Kidney (tissue), 11 donors: Measurements from ENCODE around the gene AGAP9. TPM values are rescaled to one million over a fixed set of nuclear protein-coding genes. Genes with fewer than 3 reads are reported as not detected.
"Not testable (repeated sequence)": the region's sequence is repeated elsewhere in the genome, so short reads cannot be mapped to it uniquely, and the experiment has no call there.

Source experiments
- DNase-seq, 5 donors: peaks; one replicate each; pipeline ENCODE4 v3.0.0-alpha.2; 2013 to 2020
- FAIRE-seq: peaks from 2 replicates; lab custom pipeline; 2012; peaks lifted over from hg19 to GRCh38; lab: Jason Lieb, UNC
- H3K27ac ChIP-seq, 2 donors: one replicate each; pipeline ENCODE4 v1.7.0; 2013; ENCODE audit warnings: low read depth in 2 of 2, low read length in 2 of 2, inconsistent platforms in 1 of 2
- H3K27me3 ChIP-seq: one replicate; pipeline ENCODE4 v1.7.1; 2013; ENCODE audit warnings: low read length, inconsistent platforms; ENCODE audit not compliant: control insufficient read depth, insufficient read depth
- H3K36me3 ChIP-seq, 3 donors: one replicate each; pipeline versions ENCODE4 v1.7.0 to v1.7.1; 2013; ENCODE audit warnings: low read length in 3 of 3, control low read depth in 1 of 3, inconsistent platforms in 1 of 3; ENCODE audit not compliant: insufficient read depth in 3 of 3, control insufficient read depth in 2 of 3
- H3K4me1 ChIP-seq, 3 donors: one replicate each; pipeline versions ENCODE4 v1.7.0 to v1.7.1; 2013; ENCODE audit warnings: low read length in 3 of 3, inconsistent platforms in 1 of 3, low read depth in 1 of 3; ENCODE audit not compliant: control insufficient read depth in 2 of 3, insufficient read depth in 2 of 3
- H3K4me3 ChIP-seq, 3 donors: one replicate each; pipeline versions ENCODE4 v1.7.0 to v1.8.1; 2013; ENCODE audit warnings: low read length in 3 of 3, control low read depth in 1 of 3, inconsistent platforms in 1 of 3
- H3K9ac ChIP-seq, 3 donors: one replicate each; pipeline versions ENCODE4 v1.7.0 to v1.7.1; 2013; ENCODE audit warnings: low read length in 3 of 3, control low read depth in 1 of 3, inconsistent platforms in 1 of 3
- H3K9me3 ChIP-seq, 3 donors: one replicate each; pipeline versions ENCODE4 v1.7.0 to v1.7.1; 2013; ENCODE audit warnings: low read length in 3 of 3, control low read depth in 1 of 3, inconsistent platforms in 1 of 3; ENCODE audit not compliant: control insufficient read depth in 2 of 3, insufficient read depth in 1 of 3
- intact Hi-C: fragments of 100-400 bp; cut with DNase I; formaldehyde crosslinking; loops from one replicate; pipeline ENCODE4 v1.11.1; 2022
- polyA plus RNA-seq: library from polyadenylated mRNA; stranded (reverse); fragments of 350-450 nt; fragmentation: Illumina TruSeq; extraction: RNeasy Lipid Tissue Mini Kit (QIAGEN cat#74804); gene quantifications from one replicate; pipeline ENCODE4 v1.2.3, GENCODE V29; 2014; ENCODE audit warnings: low read depth, low replicate concordance; ENCODE audit not compliant: insufficient read depth
- total RNA-seq: library from RNA; stranded (reverse); fragmentation: NEBNext Ultra II Directional; extraction: Animal tissue kit (Norgen Biotek cat#: 25700); gene quantifications from one replicate; pipeline ENCODE4 v1.2.1, GENCODE V29; 2021
- donor health status: control.
- donor health status: control.
- donor health status: DM: yes; HTN: yes; CAD: no.
- donor health status: Normal renal cell carcinoma (clear cell type).

AGAP9 gene
- total and polyA plus RNA-seq, 2 donors from 2014 or later = 9.1 to 10.3 TPM

GRCh38 chr10:47484786-47485185 is 38.7 kb downstream of the AGAP9 start:
- H3K4me3 ChIP-seq, H3K9me3 ChIP-seq, FAIRE-seq, H3K27me3 ChIP-seq, intact Hi-C loops, H3K4me1 ChIP-seq, H3K36me3 ChIP-seq, H3K9ac ChIP-seq, H3K27ac ChIP-seq: not testable (repeated sequence)
- peak in 1 of 5 donors; percentile 26 for DNase-seq

DNA sequence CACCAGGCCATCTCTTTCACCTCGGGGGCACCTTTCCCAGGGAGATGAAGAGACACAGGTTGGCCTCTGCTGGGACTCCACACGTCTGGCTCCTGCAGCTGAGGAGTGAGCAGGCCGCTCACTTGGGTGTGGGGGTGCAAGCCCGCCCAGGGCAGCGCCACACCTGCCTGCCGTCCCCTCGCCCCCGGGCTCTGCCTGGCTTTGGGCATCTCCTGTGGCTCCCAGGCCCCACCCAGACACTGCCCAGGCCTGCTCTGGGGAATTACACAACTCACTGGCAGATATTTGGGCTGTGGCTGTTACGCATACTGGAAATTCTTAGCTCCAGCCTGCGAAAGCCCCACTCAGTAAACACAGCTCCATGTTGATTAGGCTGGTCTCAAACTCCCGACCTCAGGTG is 39.5 kb downstream of the AGAP9 start, which contains the start of gene ANXA8:
Gene ANXA8 (minus strand): TSS at position 193 of the 400 bp plus-strand sequence. CDS start 182 bp downstream, at position 11.
- H3K9me3 ChIP-seq, FAIRE-seq, H3K36me3 ChIP-seq, H3K27ac ChIP-seq, intact Hi-C loops, DNase-seq, H3K27me3 ChIP-seq, H3K4me1 ChIP-seq, H3K4me3 ChIP-seq, H3K9ac ChIP-seq: not testable (repeated sequence)

DNA sequence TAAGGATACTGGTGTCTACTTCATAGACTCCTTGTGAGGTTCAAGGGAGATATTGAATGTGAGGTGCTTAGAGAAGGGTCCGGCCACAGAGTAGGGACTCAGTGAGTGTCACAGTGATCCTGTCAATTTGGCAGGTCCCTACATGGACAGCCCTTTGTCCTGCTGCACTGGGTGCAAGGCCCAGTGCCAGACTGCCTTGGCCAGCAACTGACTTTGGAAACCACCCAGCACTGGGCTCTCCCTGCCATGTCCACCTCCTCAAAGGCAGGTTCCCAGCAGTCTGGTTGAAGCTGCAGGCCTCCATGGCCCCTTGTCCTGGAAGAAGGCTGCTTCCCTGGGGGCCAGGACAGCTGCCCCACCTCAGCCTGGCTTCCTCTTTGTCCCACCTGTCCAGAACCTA is 41.1 kb downstream of the AGAP9 start:
- DNase-seq, H3K4me1 ChIP-seq, H3K4me3 ChIP-seq, H3K9ac ChIP-seq, H3K27ac ChIP-seq, intact Hi-C loops, H3K27me3 ChIP-seq, H3K9me3 ChIP-seq, H3K36me3 ChIP-seq, FAIRE-seq: not testable (repeated sequence)

DNA sequence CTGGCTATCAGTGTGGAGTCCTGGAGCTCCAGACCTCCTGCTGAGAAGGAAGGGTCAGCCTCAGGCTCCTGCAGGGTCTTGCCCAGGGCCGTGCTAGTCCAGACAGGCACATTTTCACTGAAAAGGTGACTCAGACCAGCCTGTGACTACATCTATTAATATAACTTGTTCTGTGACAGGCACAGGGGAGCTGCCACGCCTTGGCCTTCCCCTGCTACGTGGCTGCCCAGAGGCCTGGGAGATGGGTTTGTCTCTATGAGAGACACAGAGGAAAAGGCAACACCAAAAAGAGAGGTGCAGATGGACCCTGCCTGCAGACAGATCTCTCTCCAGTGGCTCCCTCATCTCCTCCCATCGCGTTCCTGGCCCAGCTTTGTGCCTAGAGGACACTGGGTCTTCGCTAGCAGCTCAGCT is 41.7 kb downstream of the AGAP9 start:
- DNase-seq, H3K27me3 ChIP-seq, intact Hi-C loops, H3K9ac ChIP-seq, H3K4me1 ChIP-seq, H3K27ac ChIP-seq, H3K36me3 ChIP-seq, H3K9me3 ChIP-seq, H3K4me3 ChIP-seq, FAIRE-seq: not testable (repeated sequence)

- DNase-seq = peak in 1 of 5 donors; percentile 26
- H3K36me3 ChIP-seq, H3K27me3 ChIP-seq, H3K4me3 ChIP-seq, H3K27ac ChIP-seq, intact Hi-C loops, FAIRE-seq, H3K9ac ChIP-seq, H3K4me1 ChIP-seq, H3K9me3 ChIP-seq: not testable (repeated sequence)
Observed at GRCh38 chr10:47481182-47481766, 42.2 kb downstream of the AGAP9 start.

DNA sequence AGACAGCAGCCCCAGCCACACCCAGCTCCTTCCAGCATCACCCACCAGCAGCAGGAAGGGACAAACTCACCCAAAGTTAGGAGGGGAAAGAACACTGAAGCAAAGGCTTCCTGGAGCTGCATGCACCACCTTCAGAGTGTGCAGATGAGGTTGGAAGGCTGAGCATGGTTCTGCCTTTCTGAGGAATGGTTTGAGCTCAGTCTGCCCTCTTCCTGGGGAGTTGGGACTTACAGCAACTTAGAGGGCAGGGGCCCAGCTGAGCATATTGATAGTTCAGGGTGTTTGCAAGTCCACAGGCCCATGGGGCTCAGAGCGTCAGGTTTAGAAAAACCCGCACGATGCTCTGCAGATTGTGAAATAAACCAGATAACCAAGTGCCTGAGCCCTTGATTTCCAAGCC is 43.3 kb downstream of the AGAP9 start:
- H3K4me3 ChIP-seq, H3K4me1 ChIP-seq, DNase-seq, H3K9me3 ChIP-seq, H3K36me3 ChIP-seq, intact Hi-C loops, H3K9ac ChIP-seq, H3K27ac ChIP-seq, FAIRE-seq, H3K27me3 ChIP-seq: not testable (repeated sequence)

GRCh38 chr10:47478114-47478513 is 45.3 kb downstream of the AGAP9 start:
- H3K4me1 ChIP-seq, H3K9me3 ChIP-seq, FAIRE-seq, intact Hi-C loops, H3K27me3 ChIP-seq, H3K36me3 ChIP-seq, H3K4me3 ChIP-seq, H3K9ac ChIP-seq, H3K27ac ChIP-seq: not testable (repeated sequence)
- peak in 1 of 5 donors; percentile 18 for DNase-seq

DNA sequence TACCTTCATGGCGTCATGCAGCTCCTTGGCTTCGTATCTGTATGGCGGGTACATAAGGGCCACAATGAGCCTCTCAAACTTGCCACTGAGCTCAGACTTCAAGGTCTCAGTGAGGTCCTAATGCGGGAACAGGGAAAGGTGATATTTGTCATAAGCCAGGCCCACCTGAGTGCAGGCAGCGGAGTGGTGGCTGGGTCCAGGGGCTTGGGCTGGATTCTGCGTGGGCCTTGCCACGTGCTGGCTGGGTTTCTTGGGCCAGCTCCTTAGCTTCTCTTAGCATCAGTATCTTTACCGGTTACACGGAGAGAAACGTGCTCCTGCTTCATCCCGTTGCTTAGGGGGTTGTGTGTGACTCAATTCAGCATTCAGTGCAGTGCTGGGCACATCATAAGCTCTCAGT is 46.4 kb downstream of the AGAP9 start:
- H3K9me3 ChIP-seq, H3K36me3 ChIP-seq, intact Hi-C loops, FAIRE-seq, H3K9ac ChIP-seq, H3K27me3 ChIP-seq, H3K4me1 ChIP-seq, H3K27ac ChIP-seq, H3K4me3 ChIP-seq: not testable (repeated sequence)
- DNase-seq = peak in 1 of 5 donors; percentile 23
